ENCODE measurements around the gene HAO1. TPM values are rescaled to one million over a fixed set of nuclear protein-coding genes. Genes with fewer than 3 reads are reported as not detected.

HAO1 gene
- total and polyA plus RNA-seq, 9 of the 15 experiments (the other 6 are each of a cell fraction or from before 2014, with no cell fraction given): not detected

- no peak for TF ChIP-seq HIVEP1 (CRISPR knock-in tag; IDR thresholded peaks at IDR 0.05)
- TF ChIP-seq SAFB2 (IDR thresholded peaks at IDR 0.05; ENCODE audit: borderline replicate concordance, low read depth, low read length, severe bottlenecking): no peak
- TF ChIP-seq RFX1 (IDR thresholded peaks at IDR 0.05): no peak
- no peak for TF ChIP-seq NR2C2 (CRISPR knock-in tag; IDR thresholded peaks at IDR 0.05)
- no peak for TF ChIP-seq NR2C2 (tag; IDR thresholded peaks at IDR 0.05)
- no peak for TF ChIP-seq NCOA4 (IDR thresholded peaks at IDR 0.05; ENCODE audit: partially characterized antibody)
- no peak for TF ChIP-seq TSC22D4 (tag; IDR thresholded peaks at IDR 0.05)
- TF ChIP-seq DIDO1 (tag; IDR thresholded peaks at IDR 0.05; ENCODE audit: low read depth): no peak
- TF ChIP-seq COPS2 (conservative IDR thresholded peaks at IDR 0.05): no peak
- no peak for TF ChIP-seq ZNF512 (tag; IDR thresholded peaks at IDR 0.05)
- TF ChIP-seq PCBP2 (IDR thresholded peaks at IDR 0.05; ENCODE audit: low read depth, low read length, poor library complexity, severe bottlenecking): no peak
These were observed 36.8 kb downstream of the HAO1 start (continued) for GRCh38 chr20:7903429-7903828.

- intact Hi-C loops (cut with micrococcal nuclease): no loop called here
- H3K36me3 ChIP-seq (ENCODE audit: control insufficient read depth, insufficient read depth, low read length): no peaks in the 10 kb centered on the region
- no peaks in the 10 kb centered on the region for H3K9me3 ChIP-seq (replicated peaks; ENCODE audit: control insufficient read depth, insufficient read depth, low read depth, low read length)
- no peaks in the 10 kb centered on the region for H3K79me2 ChIP-seq (ENCODE audit: control insufficient read depth, insufficient read depth, low read length)
- POLR2A ChIA-PET: no interaction called here
- CTCF ChIA-PET (ENCODE audit: low intra/inter-chr PET ratio): no interaction called here
- BruUV-seq (replicated peaks): no TSS peak
- in situ Hi-C loops (cut with MboI): no loop called here
- no peak overlapping the region for H3K27ac ChIP-seq (ENCODE audit: extremely low read depth, low read depth, low read length)
- H3K9ac ChIP-seq (ENCODE audit: insufficient read depth in 1 of 2, low read depth in 2 of 2, low read length in 2 of 2): no peak overlapping the region
- no peaks in the 10 kb centered on the region for H4K20me1 ChIP-seq (replicated peaks; ENCODE audit: control insufficient read depth, insufficient read depth, low read length)
- H3K9me1 ChIP-seq (ENCODE audit: control insufficient read depth, insufficient read depth, low read length): no peaks in the 10 kb centered on the region
- H3K4me2 ChIP-seq (ENCODE audit: insufficient read depth, low read length): no peak overlapping the region
- whole genome bisulfite sequencing (ENCODE audit: insufficient coverage, low coverage, missing lambda C conversion rate): 0% methylated on average over 2 of the region's 2 CpGs
- TF ChIP-seq SFPQ (IDR thresholded peaks at IDR 0.05; ENCODE audit: low read depth, low read length) (no peak), PHB2 (IDR thresholded peaks at IDR 0.05; ENCODE audit: low read depth) (no peak), BACH1 (tag; IDR thresholded peaks at IDR 0.05) (no peak), ZZZ3 (IDR thresholded peaks at IDR 0.05) (no peak), ZNF253 (CRISPR knock-in tag; conservative IDR thresholded peaks at IDR 0.05) (no peak)
- TF ChIP-seq, protein P1, sequence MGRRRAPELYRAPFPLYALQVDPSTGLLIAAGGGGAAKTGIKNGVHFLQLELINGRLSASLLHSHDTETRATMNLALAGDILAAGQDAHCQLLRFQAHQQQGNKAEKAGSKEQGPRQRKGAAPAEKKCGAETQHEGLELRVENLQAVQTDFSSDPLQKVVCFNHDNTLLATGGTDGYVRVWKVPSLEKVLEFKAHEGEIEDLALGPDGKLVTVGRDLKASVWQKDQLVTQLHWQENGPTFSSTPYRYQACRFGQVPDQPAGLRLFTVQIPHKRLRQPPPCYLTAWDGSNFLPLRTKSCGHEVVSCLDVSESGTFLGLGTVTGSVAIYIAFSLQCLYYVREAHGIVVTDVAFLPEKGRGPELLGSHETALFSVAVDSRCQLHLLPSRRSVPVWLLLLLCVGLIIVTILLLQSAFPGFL (CRISPR knock-in tag; IDR thresholded peaks at IDR 0.05): no peak
- ATAC-seq (no peak), DNase-seq (ENCODE audit: extremely low read depth in 1 of 4, low spot score in 3 of 4) (no peak), FAIRE-seq (no peak)
- H2AFZ ChIP-seq (ENCODE audit: low read depth, low read length): no peak overlapping the region
- H3K4me3 ChIP-seq: no peak overlapping the region
- no peaks in the 10 kb centered on the region for H3K27me3 ChIP-seq (ENCODE audit: control insufficient read depth in 2 of 2, insufficient read depth in 2 of 2, low read length in 2 of 2)
- H3K4me1 ChIP-seq (replicated peaks in 1 of 2; ENCODE audit: control insufficient read depth in 2 of 2, insufficient read depth in 2 of 2, low read length in 2 of 2): no peaks in the 10 kb centered on the region
These were observed 37.4 kb downstream of the HAO1 start for GRCh38 chr20:7902879-7903278.

Measured in K562 (cell line).